HG02623 (cell line): Measurements from ENCODE around the gene ZNF497.
A peak's percentile ranks its signal among the peaks of the same experiment; 100 is the strongest.
"Not testable (repeated sequence)": the region's sequence is repeated elsewhere in the genome, so short reads cannot be mapped to it uniquely, and the experiment has no call there.

ENCODE experiments used
- ATAC-seq: cut with Tn5 transposase; IDR thresholded peaks from one replicate; pipeline ENCODE4 v1.9.1; 2021; ENCODE audit warnings: moderate library complexity; ENCODE audit not compliant: unreplicated experiment

ZNF497 gene

DNA sequence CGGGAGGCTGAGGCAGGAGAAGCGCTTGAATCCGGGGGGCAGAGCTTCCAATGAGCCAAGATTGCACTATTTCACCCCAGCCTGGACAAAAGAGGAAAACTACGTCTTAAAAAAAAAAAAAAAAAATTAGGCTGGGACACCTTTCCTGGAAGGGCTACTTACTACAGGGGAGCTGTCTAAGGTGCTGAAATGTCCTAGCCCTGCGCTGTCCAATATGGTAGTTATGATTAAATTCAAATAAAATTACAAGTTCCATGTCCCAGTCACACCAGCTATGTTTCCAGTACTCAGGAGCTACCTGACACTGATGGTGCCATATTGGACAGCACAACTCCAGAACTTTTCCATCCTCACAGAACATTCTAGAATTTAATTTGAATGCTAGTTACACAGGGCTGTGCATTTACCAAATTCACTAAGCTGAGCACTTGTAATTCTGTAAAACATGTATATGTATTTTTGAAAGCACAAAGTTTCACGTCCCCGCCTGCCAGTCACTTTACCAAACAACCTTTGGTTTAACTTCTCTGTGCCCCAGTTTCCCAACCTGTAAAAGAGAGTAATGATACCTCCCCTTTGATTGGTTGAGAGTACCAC lies 45.0 kb downstream of the ZNF497 start:
- no peak for ATAC-seq

DNA sequence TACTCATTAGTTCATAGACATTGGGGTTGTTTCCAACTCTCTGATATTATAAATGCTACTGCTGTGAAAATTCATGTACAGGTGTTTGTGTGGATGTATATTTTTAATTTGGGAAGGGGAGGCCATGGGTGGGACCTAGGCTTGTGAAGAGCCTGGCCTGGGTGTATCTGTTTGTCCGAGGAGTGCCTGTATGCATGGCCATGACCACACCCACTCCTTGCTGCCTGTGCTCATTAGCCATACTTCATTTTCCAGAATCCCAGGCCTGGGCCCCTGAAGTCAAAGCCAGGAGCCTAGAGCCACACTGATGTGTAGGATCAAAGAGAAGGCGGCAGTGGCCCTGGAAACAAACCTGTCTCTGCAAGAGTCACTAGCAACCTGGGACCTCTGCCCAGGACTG lies 47.0 kb downstream of the ZNF497 start:
- ATAC-seq, result no peak

DNA sequence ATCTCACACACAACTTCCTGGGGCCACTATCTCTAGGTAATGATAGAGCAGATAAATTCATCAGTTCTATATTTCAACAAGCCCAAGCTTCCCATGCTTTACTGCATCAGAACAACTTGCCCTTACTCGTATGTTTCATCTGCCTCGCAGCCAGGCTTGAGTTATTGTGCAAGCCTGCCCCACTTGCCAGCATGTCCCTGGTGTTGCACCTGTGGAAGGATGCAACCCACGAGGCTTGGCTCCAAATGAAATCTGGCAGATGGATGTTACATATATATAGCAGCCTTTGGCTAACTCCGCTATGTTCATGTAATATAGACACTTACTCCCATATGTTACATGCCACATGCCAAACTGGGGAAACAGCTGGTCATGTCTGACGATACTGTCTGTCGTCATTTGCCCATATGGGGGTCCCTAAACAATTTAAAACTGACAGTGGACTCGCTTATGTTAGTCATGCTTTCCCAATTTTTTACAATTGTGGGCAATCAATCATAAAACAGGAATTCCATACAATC lies 51.1 kb downstream of the ZNF497 start:
- ATAC-seq, result no peak

DNA sequence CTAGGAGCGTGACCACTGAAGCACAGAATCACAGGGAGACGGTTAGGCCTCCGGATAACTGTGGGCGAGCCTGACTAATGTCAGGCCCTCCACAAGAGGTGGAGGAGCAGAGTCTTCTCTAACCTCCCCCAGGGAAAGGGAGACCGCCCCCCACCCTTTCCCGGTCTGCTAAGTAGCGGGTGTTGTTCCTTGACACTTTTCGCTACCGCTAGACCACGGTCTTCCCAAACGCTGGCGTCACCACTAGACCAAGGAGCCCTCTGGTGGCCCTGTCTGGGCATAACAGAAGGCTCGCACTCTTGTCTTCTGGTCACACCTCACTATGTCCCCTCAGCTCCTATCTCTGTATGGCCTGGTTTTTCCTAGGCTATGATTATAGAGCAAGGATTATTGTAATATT lies 51.9 kb downstream of the ZNF497 start:
- ATAC-seq, result not testable (repeated sequence)

DNA sequence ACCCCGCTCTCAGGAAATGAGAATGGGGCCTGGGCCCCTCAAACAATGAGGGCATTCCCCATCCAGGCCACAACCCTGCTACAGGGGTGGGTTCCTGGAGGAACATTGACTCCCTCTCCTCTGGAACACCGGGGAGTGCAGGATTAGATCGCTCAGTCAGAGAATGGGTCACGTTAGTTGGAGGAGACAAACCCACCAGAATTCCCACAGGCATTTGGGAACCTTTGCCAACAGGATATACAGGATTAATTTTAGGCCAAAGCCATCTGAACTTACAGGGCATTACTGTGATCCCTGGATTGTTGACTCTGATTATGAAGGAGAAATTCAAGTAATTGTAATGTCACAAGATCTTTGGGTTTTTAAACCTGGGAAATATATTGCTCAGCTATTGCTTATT lies 54.8 kb downstream of the ZNF497 start:
- no peak for ATAC-seq

DNA sequence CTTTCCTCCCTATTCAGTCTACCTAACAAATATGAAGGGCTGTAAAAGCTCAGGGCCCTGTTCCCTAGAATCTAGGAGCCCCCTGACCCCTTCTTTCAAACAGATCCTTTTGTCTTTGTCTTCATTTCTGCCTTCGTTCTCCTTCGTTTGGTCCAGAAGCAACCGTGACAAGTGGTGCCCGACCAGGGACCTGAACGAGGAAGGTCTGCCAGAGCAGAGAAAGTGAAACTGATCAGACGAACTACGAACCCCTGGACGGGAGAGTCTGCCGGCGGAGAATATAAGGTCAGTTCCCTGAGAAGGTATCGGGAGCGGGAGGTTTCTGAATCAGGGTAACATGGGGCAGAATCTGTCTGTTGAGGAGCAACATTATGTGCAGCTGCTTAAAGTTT lies 56.6 kb downstream of the ZNF497 start:
- ATAC-seq, result no peak

DNA sequence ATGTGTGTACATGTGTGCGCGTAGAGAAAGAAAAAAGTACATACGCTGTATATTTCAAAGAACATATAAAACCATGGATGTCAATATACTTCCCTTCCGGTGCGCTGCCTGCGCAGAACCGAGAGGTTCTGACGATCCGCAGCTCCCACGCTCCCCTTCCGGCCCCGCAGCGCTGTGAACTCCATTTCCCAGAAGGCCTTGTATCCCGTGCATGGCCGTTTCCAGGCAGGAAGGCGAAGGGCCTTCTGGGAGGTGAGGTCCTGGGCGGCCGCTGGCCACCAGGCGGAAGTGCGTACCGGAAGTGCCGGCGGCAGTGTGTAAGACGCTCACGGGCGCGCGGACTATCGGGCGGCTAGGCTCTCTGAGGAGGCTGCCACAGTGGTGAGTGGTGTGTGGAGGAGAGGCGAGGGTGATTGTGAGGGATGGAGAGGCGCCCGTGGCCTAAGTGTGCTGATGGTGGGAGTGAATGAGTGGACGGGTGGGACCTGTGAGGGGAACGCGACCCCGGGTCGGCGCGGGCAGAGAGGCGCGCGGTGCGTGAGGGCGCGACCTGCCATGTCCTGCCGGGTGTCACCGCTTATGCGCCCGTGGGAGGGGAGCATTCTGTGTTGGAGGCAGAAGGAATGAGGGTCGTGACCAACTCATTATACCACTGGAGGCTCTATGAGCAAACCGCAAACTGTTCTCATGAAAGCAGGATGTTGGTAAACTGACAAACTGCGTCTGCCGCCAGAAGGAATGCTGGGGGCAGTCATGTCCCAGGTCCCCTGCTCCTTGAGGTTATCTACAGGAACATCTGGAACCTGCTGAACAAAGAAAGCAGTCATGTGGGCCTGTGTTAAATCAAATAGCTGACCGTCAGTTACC lies 57.3 kb downstream of the ZNF497 start, which contains the start of gene ERVK3-1:
Gene ERVK3-1 (plus strand): TSS at position 313 of the 867 bp plus-strand sequence. CDS start 6,792 bp downstream, outside the sequence.
- peak; percentile 96 for ATAC-seq

DNA sequence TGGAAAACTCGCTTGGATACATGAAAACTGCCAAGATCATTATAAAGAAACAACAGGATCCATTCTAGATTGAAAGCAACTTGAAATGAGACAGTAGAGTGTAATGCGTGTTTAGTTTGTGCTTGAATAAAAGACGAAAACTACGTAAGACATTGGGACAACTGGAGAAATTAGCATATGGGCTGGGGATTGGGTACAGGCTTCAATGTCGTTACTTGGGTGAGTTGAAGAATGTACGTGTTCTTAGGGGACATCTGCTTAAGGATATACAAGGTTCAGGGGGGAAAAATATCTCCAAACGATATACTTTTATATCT lies 57.8 kb downstream of the ZNF497 start:
- ATAC-seq, result no peak
